Tibial nerve (tissue), 4 donors: ENCODE measurements around the gene RSPH9. TPM values are rescaled to one million over a fixed set of nuclear protein-coding genes. Genes with fewer than 3 reads are reported as not detected.

Source experiments
- DNase-seq, 2 donors: peaks; one replicate each; pipeline ENCODE4 v3.0.0-alpha.2; 2019; ENCODE audit warnings: low spot score in 2 of 2
- H3K27ac ChIP-seq, 4 donors: fragments of 200-600 bp; sonication (generic) in 3 of 4; one replicate each; pipeline ENCODE4 v1.5.1; 2017 to 2019; ENCODE audit warnings: mild to moderate bottlenecking in 1 of 4
- H3K27me3 ChIP-seq, 2 donors: fragments of 200-600 bp; sonication (generic) in 1 of 2; one replicate each; pipeline versions ENCODE4 v1.5.1 to v1.6.0; 2017 to 2019
- H3K36me3 ChIP-seq, 3 donors: fragments of 200-600 bp; sonication (generic); one replicate each; pipeline ENCODE4 v1.5.1; 2018 to 2019
- H3K4me1 ChIP-seq, 4 donors: fragments of 200-600 bp; sonication (generic) in 3 of 4; one replicate each; pipeline ENCODE4 v1.5.1; 2017 to 2019
- H3K4me3 ChIP-seq, 4 donors: fragments of 200-600 bp; sonication (generic) in 3 of 4; one replicate each; pipeline ENCODE4 v1.5.1; 2017 to 2019; ENCODE audit warnings: mild to moderate bottlenecking in 1 of 4, moderate library complexity in 1 of 4
- H3K9me3 ChIP-seq, 4 donors: fragments of 200-600 bp; sonication (generic) in 3 of 4; one replicate each; pipeline ENCODE4 v1.5.1; 2017 to 2019
- EP300 ChIP-seq, 2 donors: sonication (generic); formaldehyde crosslinking; IDR thresholded peaks; one replicate each; pipeline ENCODE4 v1.6.1; 2017; ENCODE audit warnings: antibody characterized with exemption in 2 of 2, mild to moderate bottlenecking in 1 of 2
- POLR2A ChIP-seq, 2 donors: fragments of 450-650 bp; IDR thresholded peaks; one replicate each; pipeline ENCODE4 v1.6.1; 2017; ENCODE audit warnings: antibody characterized with exemption in 2 of 2, mild to moderate bottlenecking in 2 of 2, moderate library complexity in 2 of 2
- WGBS, 2 donors: methylation state at CpG; one replicate each; pipeline ENCODE4 v1.1.5; 2018; 5-methylcytosine and 5-hydroxymethylcytosine counted together
- total RNA-seq, 4 donors: library from RNA; depleted of rRNA; stranded (reverse); fragments of >200 nt; gene quantifications; one replicate each; pipeline ENCODE4 v1.1.0, GENCODE V29; 2016
- TF ChIP-seq, protein P1 (sequence below), 5 experiments: fragments of 200-600 bp in 3 of 5; fragments of 450-650 bp in 2 of 5; sonication (generic) in 3 of 5; IDR thresholded peaks; one replicate each; pipeline ENCODE4 v1.5.1; 2016 to 2019; ENCODE audit warnings: antibody characterized with exemption in 5 of 5, mild to moderate bottlenecking in 3 of 5, moderate library complexity in 2 of 5

RSPH9 gene
- total RNA-seq, 4 donors from 2014 or later = 0.30 to 0.66 (median 0.63) TPM; not detected in 1

DNA sequence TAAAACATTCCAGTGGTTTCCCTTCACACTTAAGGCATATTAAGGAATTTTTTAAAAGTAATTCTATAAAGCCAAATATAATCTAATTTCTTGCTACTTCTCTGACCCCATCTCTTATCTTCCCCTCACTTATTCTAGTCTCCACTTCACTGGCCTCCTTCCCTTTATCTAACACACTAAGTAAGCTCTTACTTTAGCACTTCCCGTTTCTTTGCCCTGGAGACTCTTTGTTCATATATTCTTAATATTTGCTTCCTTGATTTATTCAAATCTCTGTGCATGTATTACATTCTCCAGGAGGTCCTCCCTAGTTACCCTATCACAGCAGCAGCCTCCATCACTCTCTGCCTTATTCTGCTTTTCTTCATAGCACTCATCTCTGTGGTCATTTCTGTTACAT lies 36.0 kb upstream of the RSPH9 start:
- Histone ChIP-seq H3K4me3 (no peak overlapping the region), H3K27me3 (no peaks in the 10 kb centered on the region), H3K4me1 (peaks cover 0 to 14% (median 0%) of the 10 kb centered on the region in 4 donors), H3K27ac (no peak overlapping the region), H3K36me3 (peaks cover 0 to 72% (median 12%) of the 10 kb centered on the region in 3 donors), H3K9me3 (no peaks in the 10 kb centered on the region)
- DNase-seq = no peak
- TF ChIP-seq, protein P1, sequence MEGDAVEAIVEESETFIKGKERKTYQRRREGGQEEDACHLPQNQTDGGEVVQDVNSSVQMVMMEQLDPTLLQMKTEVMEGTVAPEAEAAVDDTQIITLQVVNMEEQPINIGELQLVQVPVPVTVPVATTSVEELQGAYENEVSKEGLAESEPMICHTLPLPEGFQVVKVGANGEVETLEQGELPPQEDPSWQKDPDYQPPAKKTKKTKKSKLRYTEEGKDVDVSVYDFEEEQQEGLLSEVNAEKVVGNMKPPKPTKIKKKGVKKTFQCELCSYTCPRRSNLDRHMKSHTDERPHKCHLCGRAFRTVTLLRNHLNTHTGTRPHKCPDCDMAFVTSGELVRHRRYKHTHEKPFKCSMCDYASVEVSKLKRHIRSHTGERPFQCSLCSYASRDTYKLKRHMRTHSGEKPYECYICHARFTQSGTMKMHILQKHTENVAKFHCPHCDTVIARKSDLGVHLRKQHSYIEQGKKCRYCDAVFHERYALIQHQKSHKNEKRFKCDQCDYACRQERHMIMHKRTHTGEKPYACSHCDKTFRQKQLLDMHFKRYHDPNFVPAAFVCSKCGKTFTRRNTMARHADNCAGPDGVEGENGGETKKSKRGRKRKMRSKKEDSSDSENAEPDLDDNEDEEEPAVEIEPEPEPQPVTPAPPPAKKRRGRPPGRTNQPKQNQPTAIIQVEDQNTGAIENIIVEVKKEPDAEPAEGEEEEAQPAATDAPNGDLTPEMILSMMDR (IDR thresholded peaks at IDR 0.05) = no peak
- TF ChIP-seq EP300 (IDR thresholded peaks at IDR 0.05) (no peak), POLR2A (IDR thresholded peaks at IDR 0.05) (no peak)
- 59 to 65% methylated on average over 1 of the region's 1 CpG for WGBS, 2 donors

DNA sequence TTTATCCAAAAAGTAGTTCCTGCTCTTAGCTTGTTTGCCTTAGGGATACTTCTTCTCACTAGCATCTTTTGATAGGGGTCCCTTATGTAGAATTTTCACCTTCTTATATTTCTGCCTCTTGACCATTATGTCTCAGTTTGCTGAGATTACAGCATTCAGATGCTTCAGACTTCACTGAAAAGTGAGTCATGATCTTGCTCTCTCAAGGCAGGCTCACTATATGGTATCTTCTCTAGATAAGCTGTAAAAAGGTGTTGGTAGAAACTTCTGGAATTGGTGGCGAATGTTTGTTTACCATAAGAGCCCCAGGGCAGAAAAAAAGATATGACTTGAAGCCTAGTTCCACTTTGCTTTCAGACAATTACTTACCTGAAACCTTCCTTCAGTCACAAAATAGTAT lies 35.4 kb upstream of the RSPH9 start:
- no peak overlapping the region for H3K4me3 ChIP-seq
- H3K9me3 ChIP-seq = no peaks in the 10 kb centered on the region
- TF ChIP-seq EP300 (IDR thresholded peaks at IDR 0.05) (no peak), POLR2A (IDR thresholded peaks at IDR 0.05) (no peak)
- TF ChIP-seq, protein P1 (IDR thresholded peaks at IDR 0.05) = no peak
- peaks cover 0 to 72% (median 13%) of the 10 kb centered on the region in 3 donors for H3K36me3 ChIP-seq
- H3K4me1 ChIP-seq = peaks cover 0 to 8% (median 0%) of the 10 kb centered on the region in 4 donors
- no peaks in the 10 kb centered on the region for H3K27me3 ChIP-seq
- 94 to 96% methylated on average over 1 of the region's 1 CpG for WGBS, 2 donors
- DNase-seq = no peak
- H3K27ac ChIP-seq = no peak overlapping the region

DNA sequence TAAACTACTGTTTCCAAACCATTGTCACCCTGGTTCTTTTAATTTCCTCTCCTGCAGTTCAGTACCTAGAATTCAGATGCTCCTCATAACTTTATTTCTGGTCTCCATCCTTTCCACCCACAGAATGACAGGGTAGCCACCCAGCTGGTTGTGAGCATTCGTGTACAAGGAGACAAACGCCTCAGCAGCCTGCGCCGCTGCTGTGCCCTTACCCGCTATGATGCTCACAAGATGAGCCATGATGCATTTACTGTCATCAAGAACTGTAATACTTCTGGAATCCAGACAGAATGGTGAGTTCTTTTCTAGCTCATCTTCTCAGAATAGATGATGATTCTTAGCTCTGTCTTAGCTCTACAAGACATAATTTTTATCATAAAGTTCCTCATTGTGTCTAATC lies 34.4 kb upstream of the RSPH9 start:
- no peaks in the 10 kb centered on the region for H3K9me3 ChIP-seq
- H3K27ac ChIP-seq = no peak overlapping the region
- WGBS, 2 donors = 98 to 99% methylated on average over 5 of the region's 5 CpGs
- H3K4me1 ChIP-seq = peaks cover 0 to 7% (median 0%) of the 10 kb centered on the region in 4 donors
- no peak for DNase-seq
- TF ChIP-seq POLR2A (IDR thresholded peaks at IDR 0.05) (no peak), EP300 (IDR thresholded peaks at IDR 0.05) (no peak)
- TF ChIP-seq, protein P1 (IDR thresholded peaks at IDR 0.05) = no peak
- H3K36me3 ChIP-seq = peaks cover 2 to 72% (median 15%) of the 10 kb centered on the region in 3 donors
- no peaks in the 10 kb centered on the region for H3K27me3 ChIP-seq
- H3K4me3 ChIP-seq = no peak overlapping the region

DNA sequence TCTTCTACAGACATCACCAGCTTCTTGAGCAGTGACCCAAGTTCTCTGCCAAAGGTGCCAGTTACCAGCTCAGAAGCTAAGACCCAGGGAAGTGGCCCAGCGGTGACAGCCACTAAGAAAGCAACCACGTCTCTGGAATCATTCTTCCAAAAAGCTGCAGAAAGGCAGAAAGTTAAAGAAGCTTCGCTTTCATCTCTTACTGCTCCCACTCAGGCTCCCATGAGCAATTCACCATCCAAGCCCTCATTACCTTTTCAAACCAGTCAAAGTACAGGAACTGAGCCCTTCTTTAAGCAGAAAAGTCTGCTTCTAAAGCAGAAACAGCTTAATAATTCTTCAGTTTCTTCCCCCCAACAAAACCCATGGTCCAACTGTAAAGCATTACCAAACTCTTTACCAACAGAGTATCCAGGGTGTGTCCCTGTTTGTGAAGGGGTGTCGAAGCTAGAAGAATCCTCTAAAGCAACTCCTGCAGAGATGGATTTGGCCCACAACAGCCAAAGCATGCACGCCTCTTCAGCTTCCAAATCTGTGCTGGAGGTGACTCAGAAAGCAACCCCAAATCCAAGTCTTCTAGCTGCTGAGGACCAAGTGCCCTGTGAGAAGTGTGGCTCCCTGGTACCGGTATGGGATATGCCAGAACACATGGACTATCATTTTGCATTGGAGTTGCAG lies 31.0 kb upstream of the RSPH9 start:
- Histone ChIP-seq H3K27me3 (no peaks in the 10 kb centered on the region), H3K4me1 (no peaks in the 10 kb centered on the region), H3K4me3 (no peak overlapping the region), H3K36me3 (peaks cover 2 to 72% (median 15%) of the 10 kb centered on the region in 3 donors), H3K9me3 (no peaks in the 10 kb centered on the region), H3K27ac (no peak overlapping the region)
- no peak for DNase-seq
- no peak for TF ChIP-seq POLR2A (IDR thresholded peaks at IDR 0.05)
- no peak for TF ChIP-seq EP300 (IDR thresholded peaks at IDR 0.05)
- TF ChIP-seq, protein P1 (IDR thresholded peaks at IDR 0.05) = no peak
- 89 to 96% methylated on average over 6 of the region's 6 CpGs for WGBS, 2 donors

DNA sequence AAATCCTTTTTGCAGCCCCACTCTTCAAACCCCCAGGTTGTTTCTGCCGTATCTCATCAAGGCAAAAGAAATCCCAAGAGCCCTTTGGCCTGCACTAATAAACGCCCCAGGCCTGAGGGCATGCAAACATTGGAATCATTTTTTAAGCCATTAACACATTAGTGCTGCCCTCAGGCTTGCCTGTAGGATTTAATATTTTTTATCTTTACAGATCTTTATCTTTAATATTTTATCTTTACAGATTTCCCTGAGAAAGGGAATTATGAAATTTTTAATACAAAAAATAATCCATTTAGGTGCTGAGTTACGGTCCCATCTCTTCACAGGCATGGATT lies 30.5 kb upstream of the RSPH9 start:
- TF ChIP-seq POLR2A (IDR thresholded peaks at IDR 0.05) = no peak
- TF ChIP-seq EP300 (IDR thresholded peaks at IDR 0.05) = no peak
- TF ChIP-seq, protein P1 (IDR thresholded peaks at IDR 0.05) = no peak
- H3K36me3 ChIP-seq = peaks cover 2 to 78% (median 15%) of the 10 kb centered on the region in 3 donors
- DNase-seq = no peak
- no peak overlapping the region for H3K4me3 ChIP-seq
- H3K27me3 ChIP-seq = no peaks in the 10 kb centered on the region
- WGBS, 2 donors = 60 to 61% methylated on average over 3 of the region's 3 CpGs
- H3K27ac ChIP-seq = no peak overlapping the region
- H3K9me3 ChIP-seq = no peaks in the 10 kb centered on the region
- no peaks in the 10 kb centered on the region for H3K4me1 ChIP-seq
